K562 (cell line): ENCODE data around the gene TTC9C. TPM values are rescaled to one million over a fixed set of nuclear protein-coding genes. Genes with fewer than 3 reads are reported as not detected.

Experiments
- ADNP ChIP-seq: fragments of 200-800 bp; sonication (Bioruptor generic); IDR thresholded peaks from 2 replicates; pipeline ENCODE4 v1.6.1; 2016; ENCODE audit warnings: missing genetic modification characterization, missing compliant biosample characterization
- E2F4 ChIP-seq: sonication (generic); formaldehyde crosslinking; IDR thresholded peaks from 2 replicates; pipeline ENCODE4 v1.8.0; 2022; ENCODE audit warnings: mild to moderate bottlenecking, low read depth, missing genetic modification reagents
- PHB2 ChIP-seq: fragments of 450-650 bp; IDR thresholded peaks from 2 replicates; pipeline ENCODE4 v1.6.1; 2017; ENCODE audit warnings: low read depth
- TAF9B ChIP-seq: fragments of 450-650 bp; IDR thresholded peaks from 2 replicates; pipeline ENCODE4 v1.6.1; 2018; ENCODE audit warnings: mild to moderate bottlenecking; ENCODE audit not compliant: partially characterized antibody
- TBL1XR1 ChIP-seq, 2 experiments: IDR thresholded peaks; 2 replicates each; pipeline ENCODE4 v1.6.1; 2012; ENCODE audit warnings: improper control_type of control experiment in 2 of 2, low read length in 2 of 2, mild to moderate bottlenecking in 1 of 2
- polyA plus RNA-seq, 8 experiments: library from polyadenylated mRNA; depleted of rRNA in 4 of 8; stranded (reverse) in 5 of 8; unstranded in 3 of 8; fragments of >200 nt; fragmentation: Nextera tagmentation in 2 of 8; fragmentation: Illumina TruSeq in 1 of 8; extraction: Ambion mirVana in 2 of 8; extraction: Trizol in 1 of 8; gene quantifications; 2 replicates each; pipeline versions ENCODE4 v1.2.1 to v1.2.3, GENCODE V29; 2011 to 2014; ENCODE audit warnings: inconsistent platforms in 1 of 8, missing spikeins in 1 of 8
- total RNA-seq, 7 experiments: library from RNA; depleted of rRNA in 6 of 7; stranded (reverse); fragments of >200 nt in 6 of 7; fragmentation: Illumina TruSeq in 2 of 7; extraction: Trizol in 2 of 7; gene quantifications; 2 replicates each; pipeline versions ENCODE4 v1.2.1 to v1.2.3, GENCODE V29; 2011 to 2021; ENCODE audit warnings: low replicate concordance in 1 of 7
- TF ChIP-seq, protein P1 (sequence below): fragments of 450-650 bp; IDR thresholded peaks from 2 replicates; pipeline ENCODE4 v1.6.1; 2016; ENCODE audit warnings: low read depth
- TF ChIP-seq, protein P2 (sequence below): fragments of 450-650 bp; formaldehyde crosslinking; conservative IDR thresholded peaks from 2 replicates; pipeline ENCODE4 v1.4.0; 2022; ENCODE audit warnings: mild to moderate bottlenecking, missing genetic modification characterization
- TF ChIP-seq, protein P3 (sequence below): fragments of 250-450 bp; sonication (Bioruptor Pico); IDR thresholded peaks from 2 replicates; pipeline ENCODE4 v1.5.0; 2021

Gene TTC9C
- total and polyA plus RNA-seq, 9 of the 15 experiments (the other 6 are each of a cell fraction or from before 2014, with no cell fraction given) = 32.8 to 59.0 (median 37.1) TPM

- TF ChIP-seq, protein P1, sequence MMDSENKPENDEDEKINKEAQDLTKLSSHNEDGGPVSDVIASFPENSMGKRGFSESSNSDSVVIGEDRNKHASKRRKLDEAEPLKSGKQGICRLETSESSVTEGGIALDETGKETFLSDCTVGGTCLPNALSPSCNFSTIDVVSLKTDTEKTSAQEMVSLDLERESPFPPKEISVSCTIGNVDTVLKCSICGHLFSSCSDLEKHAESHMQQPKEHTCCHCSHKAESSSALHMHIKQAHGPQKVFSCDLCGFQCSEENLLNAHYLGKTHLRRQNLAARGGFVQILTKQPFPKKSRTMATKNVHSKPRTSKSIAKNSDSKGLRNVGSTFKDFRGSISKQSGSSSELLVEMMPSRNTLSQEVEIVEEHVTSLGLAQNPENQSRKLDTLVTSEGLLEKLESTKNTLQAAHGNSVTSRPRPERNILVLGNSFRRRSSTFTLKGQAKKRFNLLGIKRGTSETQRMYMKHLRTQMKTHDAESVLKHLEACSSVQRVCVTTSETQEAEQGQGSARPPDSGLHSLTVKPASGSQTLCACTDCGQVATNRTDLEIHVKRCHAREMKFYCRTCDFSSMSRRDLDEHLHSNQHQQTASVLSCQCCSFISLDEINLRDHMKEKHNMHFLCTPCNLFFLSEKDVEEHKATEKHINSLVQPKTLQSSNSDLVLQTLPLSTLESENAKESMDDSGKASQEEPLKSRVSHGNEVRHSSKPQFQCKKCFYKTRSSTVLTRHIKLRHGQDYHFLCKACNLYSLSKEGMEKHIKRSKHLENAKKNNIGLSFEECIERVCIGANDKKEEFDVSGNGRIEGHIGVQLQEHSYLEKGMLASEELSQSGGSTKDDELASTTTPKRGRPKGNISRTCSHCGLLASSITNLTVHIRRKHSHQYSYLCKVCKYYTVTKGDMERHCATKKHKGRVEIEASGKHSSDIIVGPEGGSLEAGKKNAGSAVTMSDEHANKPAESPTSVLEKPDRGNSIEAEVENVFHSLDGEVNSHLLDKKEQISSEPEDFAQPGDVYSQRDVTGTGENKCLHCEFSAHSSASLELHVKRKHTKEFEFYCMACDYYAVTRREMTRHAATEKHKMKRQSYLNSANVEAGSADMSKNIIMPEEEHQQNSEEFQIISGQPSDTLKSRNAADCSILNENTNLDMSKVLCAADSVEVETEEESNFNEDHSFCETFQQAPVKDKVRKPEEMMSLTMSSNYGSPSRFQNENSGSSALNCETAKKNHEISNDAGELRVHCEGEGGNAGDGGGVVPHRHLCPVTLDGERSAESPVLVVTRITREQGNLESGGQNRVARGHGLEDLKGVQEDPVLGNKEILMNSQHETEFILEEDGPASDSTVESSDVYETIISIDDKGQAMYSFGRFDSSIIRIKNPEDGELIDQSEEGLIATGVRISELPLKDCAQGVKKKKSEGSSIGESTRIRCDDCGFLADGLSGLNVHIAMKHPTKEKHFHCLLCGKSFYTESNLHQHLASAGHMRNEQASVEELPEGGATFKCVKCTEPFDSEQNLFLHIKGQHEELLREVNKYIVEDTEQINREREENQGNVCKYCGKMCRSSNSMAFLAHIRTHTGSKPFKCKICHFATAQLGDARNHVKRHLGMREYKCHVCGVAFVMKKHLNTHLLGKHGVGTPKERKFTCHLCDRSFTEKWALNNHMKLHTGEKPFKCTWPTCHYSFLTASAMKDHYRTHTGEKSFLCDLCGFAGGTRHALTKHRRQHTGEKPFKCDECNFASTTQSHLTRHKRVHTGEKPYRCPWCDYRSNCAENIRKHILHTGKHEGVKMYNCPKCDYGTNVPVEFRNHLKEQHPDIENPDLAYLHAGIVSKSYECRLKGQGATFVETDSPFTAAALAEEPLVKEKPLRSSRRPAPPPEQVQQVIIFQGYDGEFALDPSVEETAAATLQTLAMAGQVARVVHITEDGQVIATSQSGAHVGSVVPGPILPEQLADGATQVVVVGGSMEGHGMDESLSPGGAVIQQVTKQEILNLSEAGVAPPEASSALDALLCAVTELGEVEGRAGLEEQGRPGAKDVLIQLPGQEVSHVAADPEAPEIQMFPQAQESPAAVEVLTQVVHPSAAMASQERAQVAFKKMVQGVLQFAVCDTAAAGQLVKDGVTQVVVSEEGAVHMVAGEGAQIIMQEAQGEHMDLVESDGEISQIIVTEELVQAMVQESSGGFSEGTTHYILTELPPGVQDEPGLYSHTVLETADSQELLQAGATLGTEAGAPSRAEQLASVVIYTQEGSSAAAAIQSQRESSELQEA = no peak
- no peak for TF ChIP-seq E2F4 (CRISPR knock-in tag)
- TF ChIP-seq, protein P2, sequence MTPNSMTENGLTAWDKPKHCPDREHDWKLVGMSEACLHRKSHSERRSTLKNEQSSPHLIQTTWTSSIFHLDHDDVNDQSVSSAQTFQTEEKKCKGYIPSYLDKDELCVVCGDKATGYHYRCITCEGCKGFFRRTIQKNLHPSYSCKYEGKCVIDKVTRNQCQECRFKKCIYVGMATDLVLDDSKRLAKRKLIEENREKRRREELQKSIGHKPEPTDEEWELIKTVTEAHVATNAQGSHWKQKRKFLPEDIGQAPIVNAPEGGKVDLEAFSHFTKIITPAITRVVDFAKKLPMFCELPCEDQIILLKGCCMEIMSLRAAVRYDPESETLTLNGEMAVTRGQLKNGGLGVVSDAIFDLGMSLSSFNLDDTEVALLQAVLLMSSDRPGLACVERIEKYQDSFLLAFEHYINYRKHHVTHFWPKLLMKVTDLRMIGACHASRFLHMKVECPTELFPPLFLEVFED = no peak; the same call in 1 of the 2 replicates
- TF ChIP-seq TAF9B = no peak
- TF ChIP-seq TBL1XR1 (IDR thresholded peaks at IDR 0.05; ENCODE audit: low read length in 2 of 2) = no peak
- TF ChIP-seq, protein P3, sequence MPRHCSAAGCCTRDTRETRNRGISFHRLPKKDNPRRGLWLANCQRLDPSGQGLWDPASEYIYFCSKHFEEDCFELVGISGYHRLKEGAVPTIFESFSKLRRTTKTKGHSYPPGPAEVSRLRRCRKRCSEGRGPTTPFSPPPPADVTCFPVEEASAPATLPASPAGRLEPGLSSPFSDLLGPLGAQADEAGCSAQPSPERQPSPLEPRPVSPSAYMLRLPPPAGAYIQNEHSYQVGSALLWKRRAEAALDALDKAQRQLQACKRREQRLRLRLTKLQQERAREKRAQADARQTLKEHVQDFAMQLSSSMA (CRISPR knock-in tag) = no peak
- TF ChIP-seq ADNP (tag) = no peak
- no peak for TF ChIP-seq PHB2
Measured at GRCh38 chr11:62753736-62754603, 25.7 kb downstream of the TTC9C start, which contains the start of gene ZBTB3 (continued).
